NCI-H2107 (cell line): ENCODE results near the gene HILPDA.
A peak's percentile ranks its signal among the peaks of the same experiment; 100 is the strongest.
"Not testable (repeated sequence)": the region's sequence is repeated elsewhere in the genome, so short reads cannot be mapped to it uniquely, and the experiment has no call there.

Source experiments
- DNase-seq: peaks from one replicate; lab custom pipeline; 2025; lab: John Stamatoyannopoulos, UW

HILPDA gene

GRCh38 chr7:128463345-128463744 lies 7.7 kb downstream of the HILPDA start:
- not testable (repeated sequence) for DNase-seq

- not testable (repeated sequence) for DNase-seq
Measured at GRCh38 chr7:128463933-128464332, 8.3 kb downstream of the HILPDA start.

GRCh38 chr7:128466871-128467270 lies 11.2 kb downstream of the HILPDA start:
- not testable (repeated sequence) for DNase-seq

DNA sequence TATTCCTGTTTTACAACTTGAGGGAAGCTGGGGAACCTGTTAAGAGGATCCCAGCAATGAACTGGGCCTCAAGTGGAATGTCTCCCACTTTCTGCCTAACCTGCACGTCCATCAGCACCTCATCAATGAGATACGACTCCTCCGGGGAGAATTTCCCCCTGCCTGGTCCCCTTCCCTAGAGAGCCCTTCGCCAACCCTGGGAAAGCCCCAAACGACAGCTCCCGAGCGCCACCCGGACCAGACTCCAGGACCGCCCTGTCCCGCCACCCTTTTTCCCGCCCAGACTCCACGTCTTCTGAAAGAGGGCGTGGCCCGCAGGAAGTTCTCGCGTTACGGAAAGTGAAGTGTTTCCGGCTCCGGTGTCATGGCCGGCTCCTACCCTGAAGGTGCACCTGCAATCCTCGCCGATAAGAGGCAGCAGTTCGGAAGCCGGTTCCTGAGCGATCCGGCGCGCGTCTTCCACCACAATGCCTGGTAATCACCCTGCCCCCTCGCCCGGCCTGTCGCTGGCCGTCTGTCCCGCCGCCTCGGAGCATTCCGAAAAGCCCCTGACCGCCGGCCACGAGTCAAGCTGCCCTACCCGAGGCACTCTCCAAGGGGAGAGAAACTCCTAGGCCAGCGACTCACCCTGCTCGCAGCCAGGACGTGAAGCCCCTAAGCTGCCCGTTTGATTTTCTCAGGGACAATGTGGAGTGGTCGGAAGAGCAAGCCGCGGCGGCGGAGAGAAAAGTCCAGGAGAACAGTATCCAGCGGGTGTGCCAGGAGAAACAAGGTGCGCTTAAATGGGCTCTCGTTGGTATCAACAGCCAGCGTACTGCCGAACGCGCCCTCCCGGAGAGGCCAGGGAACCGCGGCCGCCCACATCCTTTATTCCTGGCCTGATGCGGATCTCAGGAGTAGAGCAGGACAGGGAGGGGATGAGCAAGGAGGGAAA lies 21.0 kb downstream of the HILPDA start, which contains the start of gene METTL2B:
Gene METTL2B, plus strand, starts transcription at position 347 of the 934 bp plus-strand sequence. Its CDS starts 18 bp downstream, at position 365.
- peak; percentile 97 for DNase-seq

DNA sequence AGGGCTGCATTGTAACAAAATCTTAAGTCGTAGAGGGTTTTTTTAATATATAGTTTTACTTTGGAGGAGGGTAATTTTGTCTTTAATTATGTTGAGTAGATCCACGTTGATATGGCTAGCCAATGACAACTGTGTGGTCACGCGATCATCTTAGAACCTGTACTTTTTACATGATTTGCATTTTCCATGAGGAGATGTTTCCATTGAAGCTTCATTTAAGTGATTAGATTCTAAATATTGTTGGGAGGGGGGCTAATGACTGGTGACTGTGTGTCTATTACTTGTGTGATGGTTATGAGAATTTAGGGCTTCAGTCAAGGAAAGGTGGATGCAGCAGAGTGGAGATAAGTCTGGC lies 21.6 kb downstream of the HILPDA start:
- DNase-seq: not testable (repeated sequence)

DNA sequence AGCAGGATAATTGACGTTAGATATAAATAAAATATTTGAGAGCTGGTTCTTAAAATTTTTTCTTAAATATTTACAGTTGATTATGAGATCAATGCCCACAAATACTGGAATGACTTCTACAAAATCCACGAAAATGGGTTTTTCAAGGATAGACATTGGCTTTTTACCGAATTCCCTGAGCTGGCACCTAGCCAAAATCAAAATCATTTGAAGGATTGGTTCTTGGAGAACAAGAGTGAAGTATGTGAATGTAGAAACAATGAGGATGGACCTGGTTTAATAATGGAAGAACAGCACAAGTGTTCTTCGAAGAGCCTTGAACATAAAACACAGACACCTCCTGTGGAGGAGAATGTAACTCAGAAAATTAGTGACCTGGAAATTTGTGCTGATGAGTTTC lies 23.4 kb downstream of the HILPDA start:
- DNase-seq: not testable (repeated sequence)

DNA sequence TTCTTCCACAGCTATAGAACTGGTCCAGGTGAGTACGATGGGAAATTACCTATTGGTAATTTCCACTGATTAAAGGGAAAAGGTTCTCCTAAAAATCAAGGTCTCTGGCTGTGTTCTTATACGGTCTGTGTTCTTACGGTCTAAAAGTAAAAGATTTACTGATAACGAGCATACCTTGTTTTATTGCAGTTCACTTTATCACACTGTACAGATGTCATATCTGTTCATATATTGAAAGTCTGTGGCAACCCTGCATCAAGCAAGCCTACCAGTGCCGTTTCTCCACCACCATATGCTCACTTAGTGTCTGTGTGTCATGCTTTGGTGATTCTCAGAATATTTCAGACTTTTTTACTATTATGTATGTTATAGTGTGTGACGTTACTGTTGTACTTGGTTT lies 32.5 kb downstream of the HILPDA start:
- DNase-seq: not testable (repeated sequence)

DNA sequence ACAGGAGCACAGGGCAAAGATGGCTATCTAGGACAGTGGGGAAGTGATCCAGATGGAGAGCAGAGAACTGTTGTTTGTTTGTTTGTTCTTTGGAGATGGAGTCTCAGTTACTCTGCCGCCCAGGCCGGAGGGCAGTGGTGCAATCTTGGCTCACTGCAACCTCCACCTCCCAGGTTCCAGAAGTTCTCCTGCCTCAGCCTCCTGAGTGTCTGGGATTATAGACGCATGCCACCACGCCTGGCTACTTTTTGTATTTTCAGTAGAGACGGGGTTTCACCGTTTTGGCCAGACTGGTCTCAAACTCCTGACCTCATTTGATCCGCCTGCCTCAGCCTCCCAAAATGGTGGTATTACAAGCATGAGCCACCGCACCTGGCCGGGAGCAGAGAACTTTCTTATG lies 41.7 kb downstream of the HILPDA start:
- DNase-seq: no peak

GRCh38 chr7:128505416-128505815 lies 49.7 kb downstream of the HILPDA start:
- DNase-seq: not testable (repeated sequence)

GRCh38 chr7:128506819-128507218 lies 51.1 kb downstream of the HILPDA start:
- not testable (repeated sequence) for DNase-seq

DNA sequence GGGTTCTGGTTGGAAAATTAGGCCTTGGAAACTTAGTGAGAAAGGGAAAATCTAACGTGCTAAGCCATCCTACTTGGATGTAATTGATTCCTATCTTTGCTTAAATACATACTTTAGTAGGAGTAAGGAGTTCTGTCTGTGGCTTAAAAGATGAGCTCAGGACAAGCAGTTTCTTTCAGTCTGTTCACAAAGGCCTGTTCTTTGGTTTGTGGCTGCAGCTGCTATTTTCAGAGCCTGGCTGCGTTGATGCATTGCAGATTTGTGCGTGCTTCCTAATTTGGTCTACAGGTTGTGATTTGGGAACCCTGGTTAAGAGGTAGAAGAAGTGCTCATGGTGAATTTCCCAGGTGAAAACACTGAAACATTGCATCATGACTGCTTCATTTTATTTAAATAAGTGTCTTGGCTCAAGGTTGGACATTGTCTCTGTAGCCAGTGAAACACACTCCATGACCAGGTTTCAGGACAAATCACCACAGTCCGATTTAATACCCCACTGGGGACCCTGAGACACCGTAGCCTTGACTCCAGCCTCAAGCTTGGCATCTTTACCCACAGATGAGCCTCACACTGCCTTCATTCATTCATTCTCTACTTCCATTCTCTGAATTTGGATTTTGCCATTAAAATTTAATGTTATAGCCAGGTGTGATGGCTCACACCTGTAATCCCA lies 51.8 kb downstream of the HILPDA start:
- DNase-seq: not testable (repeated sequence)
